Glomerular endothelial cell (primary cell): Measurements from ENCODE around the gene RYR3. TPM values are rescaled to one million over a fixed set of nuclear protein-coding genes. Genes with fewer than 3 reads are reported as not detected.

Source experiments
- total RNA-seq: library from RNA; depleted of rRNA; stranded (reverse); fragments of >200 nt; gene quantifications from 2 replicates; pipeline ENCODE4 v1.2.3, GENCODE V29; 2015

Gene RYR3
- total RNA-seq, 1 donor from 2014 or later = not detected

Other genes starting within 250 kb of the RYR3 start
- 0.58 and 1.3 TPM in 2 replicates for gene FMN1, start 116.3 kb upstream of the RYR3 start, total RNA-seq